H1 (cell line): Measurements from ENCODE around the gene SRP14. TPM values are rescaled to one million over a fixed set of nuclear protein-coding genes. Genes with fewer than 3 reads are reported as not detected.

Experiments used
- CTCF ChIA-PET: fragments of 300-600 bp; sonication (Branson Sonifier 250); formaldehyde crosslinking; loops from one replicate; lab custom pipeline; 2021; ENCODE audit not compliant: partially characterized antibody; lab: Charles Lee
- POLR2A ChIA-PET: fragments of 300-600 bp; sonication (Branson Sonifier 250); formaldehyde crosslinking; loops from one replicate; lab custom pipeline; 2021; ENCODE audit warnings: inconsistent platforms; ENCODE audit not compliant: partially characterized antibody; lab: Charles Lee
- DNase-seq, 2 experiments: peaks; one replicate each; pipeline versions ENCODE4 v3.0.0 to v3.0.0-alpha.2; 2010 to 2022; ENCODE audit warnings: low spot score in 2 of 2, low read depth in 1 of 2, mixed read lengths in 1 of 2
- FAIRE-seq: peaks from 2 replicates; lab custom pipeline; 2011; peaks lifted over from hg19 to GRCh38; lab: Jason Lieb, UNC
- H2AFZ ChIP-seq: 2 replicates; pipeline ENCODE4 v1.8.1; 2012; ENCODE audit warnings: low read length, inconsistent platforms
- H2AK5ac ChIP-seq: 2 replicates; pipeline ENCODE4 v1.6.1; 2013; ENCODE audit warnings: low read depth, low read length
- H2BK120ac ChIP-seq: replicated peaks from 2 replicates; pipeline ENCODE3; 2013; ENCODE audit warnings: low read depth, low read length, inconsistent platforms
- H2BK12ac ChIP-seq: 2 replicates; pipeline ENCODE4 v1.6.1; 2013; ENCODE audit warnings: low read depth, low read length
- H2BK15ac ChIP-seq: 2 replicates; pipeline ENCODE4 v1.6.1; 2013; ENCODE audit warnings: low read length
- H2BK20ac ChIP-seq: 2 replicates; pipeline ENCODE4 v1.6.1; 2013; ENCODE audit warnings: low read length
- H2BK5ac ChIP-seq: 2 replicates; pipeline ENCODE4 v1.6.1; 2013; ENCODE audit warnings: low read depth, low read length
- H3K14ac ChIP-seq: 2 replicates; pipeline ENCODE4 v1.6.1; 2013; ENCODE audit warnings: inconsistent platforms; ENCODE audit not compliant: insufficient read length
- H3K18ac ChIP-seq: 2 replicates; pipeline ENCODE4 v1.6.1; 2013; ENCODE audit warnings: low read length; ENCODE audit errors: extremely low read depth
- H3K23ac ChIP-seq: 2 replicates; pipeline ENCODE4 v1.6.1; 2013; ENCODE audit warnings: inconsistent platforms; ENCODE audit not compliant: insufficient read length
- H3K23me2 ChIP-seq: 2 replicates; pipeline ENCODE4 v1.6.1; 2013; ENCODE audit warnings: low read depth, low read length
- H3K27ac ChIP-seq: 2 replicates; pipeline ENCODE4 v1.6.1; 2011; ENCODE audit warnings: low read depth, low read length, inconsistent platforms
- H3K27me3 ChIP-seq, 4 experiments: replicated peaks in 1 of 4; 1 replicate in 1 of 4; 2 replicates in 3 of 4; pipeline versions ENCODE4 v1.6.1 to v1.8.1; 2011 to 2013; ENCODE audit warnings: low read length in 3 of 4, mild to moderate bottlenecking in 3 of 4, inconsistent platforms in 2 of 4, mixed read lengths in 2 of 4, moderate library complexity in 1 of 4; ENCODE audit not compliant: control insufficient read depth in 3 of 4, insufficient read depth in 3 of 4; ENCODE audit errors: extremely low read depth in 1 of 4
- H3K36me3 ChIP-seq, 4 experiments: 2 replicates each; pipeline versions ENCODE4 v1.6.1 to v1.8.1; 2011 to 2013; ENCODE audit warnings: mild to moderate bottlenecking in 4 of 4, low read length in 3 of 4, moderate library complexity in 2 of 4, control low read depth in 1 of 4, inconsistent platforms in 1 of 4; ENCODE audit not compliant: insufficient read depth in 4 of 4, control insufficient read depth in 2 of 4
- H3K4ac ChIP-seq: replicated peaks from 2 replicates; pipeline ENCODE3; 2013; ENCODE audit warnings: low read length, low read depth, mixed read lengths, inconsistent platforms; ENCODE audit not compliant: insufficient read length
- H3K4me1 ChIP-seq, 4 experiments: replicated peaks in 1 of 4; 1 replicate in 1 of 4; 2 replicates in 3 of 4; pipeline versions ENCODE4 v1.6.1 to v1.8.1; 2011 to 2013; ENCODE audit warnings: low read length in 3 of 4, inconsistent platforms in 2 of 4, mixed read lengths in 1 of 4; ENCODE audit not compliant: insufficient read depth in 4 of 4, control insufficient read depth in 3 of 4
- H3K4me2 ChIP-seq, 2 experiments: 2 replicates each; pipeline versions ENCODE4 v1.6.1 to v1.8.1; 2011 to 2013; ENCODE audit warnings: low read depth in 2 of 2, low read length in 2 of 2, control low read depth in 1 of 2, inconsistent platforms in 1 of 2, mild to moderate bottlenecking in 1 of 2; ENCODE audit not compliant: insufficient read depth in 1 of 2
- H3K4me3 ChIP-seq, 4 experiments: fragments of 200-600, 300-600 bp in 1 of 4; sonication (generic), shearing (Covaris generic), sonication (Bioruptor Twin) in 1 of 4; 2 replicates each; pipeline versions ENCODE4 v1.5.1 to v1.8.1; 2011 to 2016; ENCODE audit warnings: low read length in 4 of 4, low read depth in 3 of 4, control low read depth in 2 of 4, inconsistent platforms in 2 of 4, mild to moderate bottlenecking in 2 of 4, mixed read lengths in 1 of 4, moderate library complexity in 1 of 4; ENCODE audit not compliant: insufficient read depth in 2 of 4; ENCODE audit errors: extremely low read depth in 1 of 4
- H3K56ac ChIP-seq: replicated peaks from 2 replicates; pipeline ENCODE3; 2013; ENCODE audit warnings: low read depth, mild to moderate bottlenecking, mixed read lengths, low read length, inconsistent platforms; ENCODE audit not compliant: insufficient read length
- H3K79me1 ChIP-seq: 2 replicates; pipeline ENCODE4 v1.6.1; 2013; ENCODE audit warnings: low read depth, low read length, control low read depth
- H3K79me2 ChIP-seq, 2 experiments: 2 replicates each; pipeline versions ENCODE4 v1.6.1 to v1.8.1; 2012 to 2013; ENCODE audit warnings: low read length in 2 of 2, mild to moderate bottlenecking in 2 of 2, inconsistent platforms in 1 of 2; ENCODE audit not compliant: insufficient read depth in 2 of 2, control insufficient read depth in 1 of 2
- H3K9ac ChIP-seq, 4 experiments: replicated peaks in 1 of 4; 1 replicate in 1 of 4; 2 replicates in 3 of 4; pipeline versions ENCODE4 v1.6.1 to v1.8.1; 2011 to 2013; ENCODE audit warnings: low read depth in 3 of 4, low read length in 3 of 4, control low read depth in 2 of 4, mild to moderate bottlenecking in 2 of 4, moderate library complexity in 2 of 4, inconsistent platforms in 1 of 4; ENCODE audit errors: extremely low read depth in 1 of 4
- H3K9me3 ChIP-seq, 2 experiments: 2 replicates each; pipeline versions ENCODE4 v1.6.1 to v1.8.1; 2012 to 2013; ENCODE audit warnings: mild to moderate bottlenecking in 2 of 2, moderate library complexity in 2 of 2, control low read depth in 1 of 2, inconsistent platforms in 1 of 2, low read depth in 1 of 2, low read length in 1 of 2, mixed read lengths in 1 of 2; ENCODE audit not compliant: insufficient read depth in 2 of 2
- H4K20me1 ChIP-seq, 2 experiments: replicated peaks in 1 of 2; 2 replicates each; pipeline versions ENCODE3 to v1.8.1; 2011 to 2013; ENCODE audit warnings: inconsistent platforms in 2 of 2, low read length in 2 of 2, mild to moderate bottlenecking in 1 of 2; ENCODE audit not compliant: insufficient read depth in 2 of 2, control insufficient read depth in 1 of 2
- H4K5ac ChIP-seq: 2 replicates; pipeline ENCODE4 v1.6.1; 2013; ENCODE audit warnings: low read length, low read depth, mixed read lengths, inconsistent platforms; ENCODE audit not compliant: insufficient read length
- H4K8ac ChIP-seq: 2 replicates; pipeline ENCODE4 v1.8.0; 2013; ENCODE audit warnings: mild to moderate bottlenecking, moderate library complexity, low read length, inconsistent platforms; ENCODE audit not compliant: insufficient read depth; ENCODE audit errors: extremely low read depth
- H4K91ac ChIP-seq: replicated peaks from 2 replicates; pipeline ENCODE3; 2013; ENCODE audit warnings: low read length, mixed read lengths, inconsistent platforms; ENCODE audit not compliant: insufficient read length
- BRCA1 ChIP-seq: IDR thresholded peaks from 2 replicates; pipeline ENCODE4 v1.6.1; 2012; ENCODE audit warnings: low read depth, low read length, improper control_type of control experiment
- POLR2A ChIP-seq, 2 experiments: IDR thresholded peaks; 1 replicate in 1 of 2; 2 replicates in 1 of 2; pipeline ENCODE4 v1.6.1; 2011; ENCODE audit warnings: low read depth in 2 of 2, low read length in 2 of 2, mild to moderate bottlenecking in 2 of 2; ENCODE audit errors: control extremely low read depth in 1 of 2
- WGBS, 2 experiments: shearing (Covaris generic) in 1 of 2; methylation state at CpG; one replicate each; pipeline versions ENCODE4 v1.1.6 to v1.1.7; 2013 to 2015; ENCODE audit warnings: low lambda C conversion rate in 2 of 2, mixed read lengths in 2 of 2, inconsistent platforms in 1 of 2, low coverage in 1 of 2, missing lambda C conversion rate in 1 of 2; ENCODE audit not compliant: insufficient replicate concordance in 2 of 2, insufficient coverage in 1 of 2, insufficient read length in 1 of 2; ENCODE audit errors: extremely low coverage in 1 of 2, missing lambda C conversion rate in 1 of 2; 5-methylcytosine and 5-hydroxymethylcytosine counted together
- polyA plus RNA-seq, 7 experiments: library from polyadenylated mRNA; depleted of rRNA in 3 of 7; stranded (reverse) in 5 of 7; unstranded in 2 of 7; fragments of >200 nt in 5 of 7; fragments of 200-250 nt in 2 of 7; gene quantifications; 1 replicate in 5 of 7; 2 replicates in 1 of 7; 4 replicates in 1 of 7; pipeline versions ENCODE4 v1.2.1 to v1.2.3, GENCODE V29; 2011 to 2013; ENCODE audit warnings: missing spikeins in 2 of 7, mixed read lengths in 2 of 7
- total RNA-seq: library from RNA; stranded (reverse); fragmentation: NEBNext Ultra II Directional; extraction: Animal tissue kit (Norgen Biotek cat#: 25700); gene quantifications from 2 replicates; pipeline ENCODE4 v1.2.1, GENCODE V29; 2021

SRP14 gene
- total and polyA plus RNA-seq, 2 of the 8 experiments (the other 6 are each of a cell fraction or from before 2014, with no cell fraction given) = 186 to 223 TPM

DNA sequence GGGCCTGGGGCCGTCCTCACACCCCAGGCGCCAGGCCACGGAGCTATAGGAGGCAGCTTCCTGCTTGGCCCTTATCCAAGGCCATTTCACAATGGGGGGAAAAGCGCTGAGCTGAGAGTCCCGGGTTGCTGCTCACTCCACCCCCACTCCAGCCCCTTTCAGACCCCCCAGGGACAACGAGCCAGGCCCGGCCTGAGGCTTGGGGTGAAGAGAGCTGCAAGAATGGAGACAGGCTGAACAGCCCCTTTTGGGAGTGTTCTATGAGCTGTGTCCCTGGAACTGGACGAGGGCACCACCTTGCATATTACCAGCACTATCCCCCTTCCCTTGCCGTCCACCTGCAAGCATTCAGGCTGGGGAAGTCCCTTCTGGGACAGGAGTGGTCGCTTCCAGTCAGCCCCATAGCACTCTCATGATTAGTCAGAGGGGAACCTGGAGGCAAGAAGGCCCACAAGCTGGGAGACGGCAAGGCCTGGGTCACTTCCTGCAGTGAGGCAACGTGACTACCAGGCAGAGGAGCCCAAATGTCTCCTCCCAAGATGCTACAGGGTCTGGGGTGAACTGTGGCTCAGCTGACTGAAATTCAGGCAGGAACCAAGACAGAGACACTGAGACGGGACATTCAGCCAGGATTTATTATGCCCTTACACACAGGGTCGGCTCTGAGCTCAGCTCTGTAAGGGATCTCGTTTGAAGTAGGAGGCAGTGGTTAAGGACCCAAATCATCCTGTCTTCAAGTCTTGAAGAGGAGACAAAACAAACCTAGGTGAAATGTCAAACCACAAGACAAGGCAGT, 8.6 kb upstream of the SRP14 start:
- 76% methylated on average over 11 of the region's 15 CpGs; no CpG with 5 or more reads in 1 of the 2 experiments for WGBS, 2 experiments
- Histone ChIP-seq H3K56ac (no peak overlapping the region), H4K8ac (no peak overlapping the region; the same call in 1 of the 2 replicates), H2BK20ac (no peak overlapping the region; the same call in 1 of the 2 replicates), H3K9ac (no peak overlapping the region), H3K4me2 (no peak overlapping the region), H2BK120ac (no peak overlapping the region), H4K20me1 (peaks cover 0 to 7% of the 10 kb centered on the region in 2 experiments), H2BK12ac (no peak overlapping the region), H3K4me3 (no peak overlapping the region), H2BK5ac (no peak overlapping the region; the same call in 1 of the 2 replicates), H3K36me3 (no peaks in the 10 kb centered on the region), H3K79me2 (no peaks in the 10 kb centered on the region), H3K14ac (no peak overlapping the region), H3K27me3 (no peaks in the 10 kb centered on the region), H3K79me1 (no peaks in the 10 kb centered on the region), H3K4me1 (peaks cover 5 to 22% (median 10%) of the 10 kb centered on the region in 4 experiments), H2BK15ac (no peak overlapping the region), H2AK5ac (no peak overlapping the region), H2AFZ (no peak overlapping the region), H3K23me2 (peaks cover 6% of the 10 kb centered on the region; the same call in 1 of the 2 replicates), H3K18ac (no peak overlapping the region), H3K9me3 (no peaks in the 10 kb centered on the region), H3K4ac (no peak overlapping the region), H4K91ac (no peak overlapping the region), H3K27ac (no peak overlapping the region; the same call in 1 of the 2 replicates), H3K23ac (no peak overlapping the region), H4K5ac (no peak overlapping the region)
- TF ChIP-seq BRCA1 (no peak), POLR2A (IDR thresholded peaks at IDR 0.05; ENCODE audit: control extremely low read depth in 1 of 2, low read depth in 2 of 2, low read length in 2 of 2) (no peak)
- ChIA-PET CTCF (interaction anchor here (0.6 to 21.9 kb wide), 24 partner anchors 8 to 261 kb away, joined by 3 to 406 read pairs (median 4); partner anchors contain the start of genes BMF, BUB1B, PAK6 and PLCB2), POLR2A (interaction anchor here (0.8 to 3.1 kb wide), 15 partner anchors 9 to 192 kb away, joined by 3 to 17 read pairs (median 4); partner anchors contain the start of genes BUB1B and PAK6)
- DNase-seq = peak in 1 of 2 experiments; percentile 45
- no peak for FAIRE-seq
